Lung (tissue), 12 donors: ENCODE measurements around the gene TBCD. TPM values are rescaled to one million over a fixed set of nuclear protein-coding genes. Genes with fewer than 3 reads are reported as not detected.

Experiments used
- ATAC-seq: fragments of 200-7000 bp; cut with Tn5 transposase; one replicate; pipeline ENCODE4 v1.9.1; 2020; ENCODE audit warnings: moderate number of reproducible peaks; ENCODE audit not compliant: insufficient read depth, low FRiP score
- DNase-seq, 3 donors: peaks; one replicate each; pipeline ENCODE4 v3.0.0-alpha.2; 2013 to 2017
- H3K27ac ChIP-seq, 2 donors: one replicate each; pipeline ENCODE4 v1.5.1; 2013; ENCODE audit warnings: mild to moderate bottlenecking in 2 of 2, moderate library complexity in 2 of 2, control low read depth in 1 of 2, inconsistent platforms in 1 of 2, low read depth in 1 of 2, low read length in 1 of 2
- H3K27me3 ChIP-seq, 3 donors: one replicate each; pipeline ENCODE4 v1.5.1; 2013; ENCODE audit warnings: low read length in 2 of 3; ENCODE audit not compliant: control insufficient read depth in 3 of 3, insufficient read depth in 3 of 3
- H3K36me3 ChIP-seq, 4 donors: one replicate each; pipeline ENCODE4 v1.5.1; 2013; ENCODE audit warnings: low read length in 4 of 4, mild to moderate bottlenecking in 1 of 4, moderate library complexity in 1 of 4; ENCODE audit not compliant: control insufficient read depth in 4 of 4, insufficient read depth in 4 of 4
- H3K4me1 ChIP-seq, 5 donors: one replicate each; pipeline ENCODE4 v1.5.1; 2013; ENCODE audit warnings: low read length in 5 of 5, mild to moderate bottlenecking in 2 of 5, moderate library complexity in 1 of 5; ENCODE audit not compliant: control insufficient read depth in 5 of 5, insufficient read depth in 5 of 5
- H3K4me3 ChIP-seq: one replicate; pipeline ENCODE4 v1.5.1; 2013; ENCODE audit warnings: mild to moderate bottlenecking, control low read depth, moderate library complexity
- H3K9ac ChIP-seq, 2 donors: one replicate each; pipeline ENCODE4 v1.5.1; 2013; ENCODE audit warnings: low read length in 2 of 2, control low read depth in 1 of 2; ENCODE audit not compliant: insufficient read depth in 1 of 2
- H3K9me3 ChIP-seq, 4 donors: one replicate each; pipeline ENCODE4 v1.5.1; 2013; ENCODE audit warnings: low read length in 3 of 4, mild to moderate bottlenecking in 1 of 4, moderate library complexity in 1 of 4; ENCODE audit not compliant: control insufficient read depth in 4 of 4, insufficient read depth in 3 of 4
- CTCF ChIP-seq: IDR thresholded peaks from 2 replicates; pipeline ENCODE4 v1.5.1; 2012; ENCODE audit warnings: mild to moderate bottlenecking; ENCODE audit errors: control extremely low read depth, extremely low read depth
- WGBS, 2 donors: extraction: QIAGEN DNeasy Blood & Tissue Kit; methylation state at CpG; one replicate each; pipeline ENCODE4 v1.1.7; 2013; 5-methylcytosine and 5-hydroxymethylcytosine counted together
- polyA plus RNA-seq, 2 donors: library from polyadenylated mRNA; stranded (reverse); fragments of 200-250 nt; gene quantifications; one replicate each; pipeline ENCODE4 v1.2.1, GENCODE V29; 2013
- total RNA-seq, 2 donors: library from RNA; depleted of rRNA in 1 of 2; stranded (reverse); fragments of >200 nt in 1 of 2; gene quantifications; one replicate each; pipeline ENCODE4 v1.2.1, GENCODE V29; 2014 to 2021
- donor health status: control.
- donor health status: control.
- donor health status: Bipolar disorder and iron deficiency.
- donor health status: healthy.
- donor health status: DM: yes; HTN: yes; CAD: no.

The TBCD gene
- total and polyA plus RNA-seq, 4 donors: 57.6 to 119 (median 90.3) TPM

GRCh38 chr17:82930043-82930923 lies 178.4 kb downstream of the TBCD start:
- DNase-seq: no peak
- no peak for TF ChIP-seq CTCF
- Histone ChIP-seq H3K27me3 (no peaks in the 10 kb centered on the region), H3K9ac (no peak overlapping the region), H3K9me3 (no peaks in the 10 kb centered on the region), H3K4me1 (peaks cover 0 to 4% (median 0%) of the 10 kb centered on the region in 5 donors), H3K4me3 (no peak overlapping the region), H3K36me3 (peaks cover 11 to 59% (median 24%) of the 10 kb centered on the region in 4 donors), H3K27ac (no peak overlapping the region)
- 97 to 98% methylated on average over 56 of the region's 56 CpGs for WGBS, 2 donors
- ATAC-seq: no peak

GRCh38 chr17:82930924-82931698 lies 179.2 kb downstream of the TBCD start:
- DNase-seq: no peak
- no peaks in the 10 kb centered on the region for H3K9me3 ChIP-seq
- ATAC-seq: no peak
- TF ChIP-seq CTCF: no peak
- no peak overlapping the region for H3K4me3 ChIP-seq
- WGBS, 2 donors: 95 to 97% methylated on average over 39 of the region's 39 CpGs
- no peak overlapping the region for H3K9ac ChIP-seq
- H3K27ac ChIP-seq: no peak overlapping the region
- peaks cover 11 to 56% (median 22%) of the 10 kb centered on the region in 4 donors for H3K36me3 ChIP-seq
- H3K4me1 ChIP-seq: peaks cover 0 to 4% (median 0%) of the 10 kb centered on the region in 5 donors
- no peaks in the 10 kb centered on the region for H3K27me3 ChIP-seq

- Histone ChIP-seq H3K27ac (no peak overlapping the region), H3K4me3 (no peak overlapping the region), H3K9ac (no peak overlapping the region), H3K4me1 (peaks cover 0 to 4% (median 0%) of the 10 kb centered on the region in 5 donors), H3K27me3 (no peaks in the 10 kb centered on the region), H3K9me3 (no peaks in the 10 kb centered on the region), H3K36me3 (peaks cover 11 to 54% (median 23%) of the 10 kb centered on the region in 4 donors)
- no peak for TF ChIP-seq CTCF
- DNase-seq (peak; percentile 50 to 82 (median 54)), ATAC-seq (no peak)
- 88 to 89% methylated on average over 28 to 29 of the region's 29 CpGs for WGBS, 2 donors
These were observed 180.0 kb downstream of the TBCD start for GRCh38 chr17:82931699-82932517.
